Measurements from ENCODE around the gene PCDHGC5. TPM values are rescaled to one million over a fixed set of nuclear protein-coding genes. Genes with fewer than 3 reads are reported as not detected.

PCDHGC5 gene
- total RNA-seq, 1 donor from 2014 or later = 0.26 TPM

- Histone ChIP-seq H3K36me3 (ENCODE audit: control insufficient read depth, insufficient read depth, low read length) (no peaks in the 10 kb centered on the region), H3K27me3 (ENCODE audit: control insufficient read depth, insufficient read depth, low read length) (peaks cover 3% of the 10 kb centered on the region), H3K4me3 (ENCODE audit: low read depth, low read length) (no peak overlapping the region)
- DNase-seq (ENCODE audit: low read depth) = no peak
- TF ChIP-seq, protein P1, sequence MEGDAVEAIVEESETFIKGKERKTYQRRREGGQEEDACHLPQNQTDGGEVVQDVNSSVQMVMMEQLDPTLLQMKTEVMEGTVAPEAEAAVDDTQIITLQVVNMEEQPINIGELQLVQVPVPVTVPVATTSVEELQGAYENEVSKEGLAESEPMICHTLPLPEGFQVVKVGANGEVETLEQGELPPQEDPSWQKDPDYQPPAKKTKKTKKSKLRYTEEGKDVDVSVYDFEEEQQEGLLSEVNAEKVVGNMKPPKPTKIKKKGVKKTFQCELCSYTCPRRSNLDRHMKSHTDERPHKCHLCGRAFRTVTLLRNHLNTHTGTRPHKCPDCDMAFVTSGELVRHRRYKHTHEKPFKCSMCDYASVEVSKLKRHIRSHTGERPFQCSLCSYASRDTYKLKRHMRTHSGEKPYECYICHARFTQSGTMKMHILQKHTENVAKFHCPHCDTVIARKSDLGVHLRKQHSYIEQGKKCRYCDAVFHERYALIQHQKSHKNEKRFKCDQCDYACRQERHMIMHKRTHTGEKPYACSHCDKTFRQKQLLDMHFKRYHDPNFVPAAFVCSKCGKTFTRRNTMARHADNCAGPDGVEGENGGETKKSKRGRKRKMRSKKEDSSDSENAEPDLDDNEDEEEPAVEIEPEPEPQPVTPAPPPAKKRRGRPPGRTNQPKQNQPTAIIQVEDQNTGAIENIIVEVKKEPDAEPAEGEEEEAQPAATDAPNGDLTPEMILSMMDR (IDR thresholded peaks at IDR 0.05; ENCODE audit: insufficient read depth, low read length, severe bottlenecking) = no peak
- peak; percentile 23 for FAIRE-seq
These were observed 7.2 kb downstream of the PCDHGC5 start for GRCh38 chr5:141496038-141496437.

DNA sequence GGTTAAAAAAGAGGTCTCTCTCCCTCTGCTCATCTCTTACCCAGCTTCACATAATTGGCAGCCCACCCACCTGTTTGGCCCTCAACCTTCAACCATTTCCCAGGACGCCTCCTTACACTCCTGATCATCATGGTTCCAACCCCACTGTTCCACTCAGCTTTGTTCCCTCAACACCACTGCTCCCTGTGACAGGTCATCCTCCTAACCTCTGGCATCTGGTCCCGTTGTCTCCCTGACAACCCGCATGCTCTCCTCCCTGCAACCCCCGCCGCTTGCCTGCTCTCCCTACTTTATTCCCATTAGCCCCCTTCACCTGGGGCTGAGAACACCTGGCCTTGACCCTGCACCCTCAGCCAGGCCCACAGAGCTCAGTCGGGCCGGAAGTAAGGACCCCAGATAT lies 12.9 kb downstream of the PCDHGC5 start:
- Histone ChIP-seq H3K36me3 (ENCODE audit: control insufficient read depth, insufficient read depth, low read length) (peaks cover 1% of the 10 kb centered on the region), H3K27me3 (ENCODE audit: control insufficient read depth, insufficient read depth, low read length) (no peaks in the 10 kb centered on the region), H3K4me3 (ENCODE audit: low read depth, low read length) (no peak overlapping the region)
- DNase-seq (ENCODE audit: low read depth) = no peak
- TF ChIP-seq, protein P1 (IDR thresholded peaks at IDR 0.05; ENCODE audit: insufficient read depth, low read length, severe bottlenecking) = no peak
- no peak for FAIRE-seq

DNA sequence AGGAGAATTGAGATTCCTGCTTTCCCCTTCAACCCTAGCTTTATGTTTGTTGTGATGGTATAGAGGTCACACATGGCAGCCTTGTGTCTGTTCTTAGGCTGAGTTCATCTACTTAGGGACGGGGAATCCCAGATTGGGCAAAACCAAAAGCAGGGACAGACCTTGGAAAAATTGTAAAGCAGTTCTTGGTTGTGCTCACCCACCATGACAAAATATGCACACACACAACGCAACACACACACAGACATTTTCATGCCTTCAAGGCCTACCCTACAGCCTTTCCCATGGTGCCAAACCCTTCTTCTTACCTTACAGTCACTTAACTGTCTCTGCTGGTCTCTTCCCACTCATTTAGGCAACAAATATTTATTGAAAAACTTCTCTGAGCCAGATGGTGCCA lies 14.8 kb downstream of the PCDHGC5 start:
- no peak overlapping the region for H3K4me3 ChIP-seq (ENCODE audit: low read depth, low read length)
- no peak for FAIRE-seq
- TF ChIP-seq, protein P1 (IDR thresholded peaks at IDR 0.05; ENCODE audit: insufficient read depth, low read length, severe bottlenecking) = no peak
- DNase-seq (ENCODE audit: low read depth) = no peak
- no peaks in the 10 kb centered on the region for H3K27me3 ChIP-seq (ENCODE audit: control insufficient read depth, insufficient read depth, low read length)
- peaks cover 1% of the 10 kb centered on the region for H3K36me3 ChIP-seq (ENCODE audit: control insufficient read depth, insufficient read depth, low read length)

DNA sequence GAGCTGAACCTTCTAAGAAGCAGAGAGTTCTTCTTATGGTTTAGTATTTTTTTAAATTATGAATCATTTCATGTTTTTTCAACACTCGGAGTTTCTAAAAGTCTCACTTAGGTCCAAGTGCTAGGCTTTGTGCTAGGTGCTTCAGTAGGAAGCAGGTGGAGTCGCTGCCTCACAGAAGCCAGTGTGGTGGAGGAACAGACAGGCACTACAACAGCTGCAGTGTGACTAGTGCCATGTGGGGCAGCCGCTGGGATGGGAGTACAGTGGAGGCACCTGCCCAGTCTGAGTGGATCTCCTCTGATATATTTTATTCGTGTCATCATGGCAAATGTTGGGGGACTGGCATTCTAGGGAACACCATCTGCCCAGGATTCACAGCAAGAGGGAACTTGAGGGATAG lies 15.3 kb downstream of the PCDHGC5 start:
- Histone ChIP-seq H3K27me3 (ENCODE audit: control insufficient read depth, insufficient read depth, low read length) (no peaks in the 10 kb centered on the region), H3K36me3 (ENCODE audit: control insufficient read depth, insufficient read depth, low read length) (peaks cover 1% of the 10 kb centered on the region), H3K4me3 (ENCODE audit: low read depth, low read length) (no peak overlapping the region)
- DNase-seq (ENCODE audit: low read depth) (no peak), FAIRE-seq (no peak)
- TF ChIP-seq, protein P1 (IDR thresholded peaks at IDR 0.05; ENCODE audit: insufficient read depth, low read length, severe bottlenecking) = no peak

- Histone ChIP-seq H3K27me3 (ENCODE audit: control insufficient read depth, insufficient read depth, low read length) (no peaks in the 10 kb centered on the region), H3K4me3 (ENCODE audit: low read depth, low read length) (no peak overlapping the region), H3K36me3 (ENCODE audit: control insufficient read depth, insufficient read depth, low read length) (peaks cover 5% of the 10 kb centered on the region)
- TF ChIP-seq, protein P1 (IDR thresholded peaks at IDR 0.05; ENCODE audit: insufficient read depth, low read length, severe bottlenecking) = no peak
- DNase-seq (ENCODE audit: low read depth) (no peak), FAIRE-seq (no peak)
These were observed 17.7 kb downstream of the PCDHGC5 start for GRCh38 chr5:141506381-141507155.
